ENCODE measurements around the gene ARID1B. TPM values are rescaled to one million over a fixed set of nuclear protein-coding genes. Genes with fewer than 3 reads are reported as not detected.

The ARID1B gene
- total RNA-seq, 1 donor: 55.0 TPM

DNA sequence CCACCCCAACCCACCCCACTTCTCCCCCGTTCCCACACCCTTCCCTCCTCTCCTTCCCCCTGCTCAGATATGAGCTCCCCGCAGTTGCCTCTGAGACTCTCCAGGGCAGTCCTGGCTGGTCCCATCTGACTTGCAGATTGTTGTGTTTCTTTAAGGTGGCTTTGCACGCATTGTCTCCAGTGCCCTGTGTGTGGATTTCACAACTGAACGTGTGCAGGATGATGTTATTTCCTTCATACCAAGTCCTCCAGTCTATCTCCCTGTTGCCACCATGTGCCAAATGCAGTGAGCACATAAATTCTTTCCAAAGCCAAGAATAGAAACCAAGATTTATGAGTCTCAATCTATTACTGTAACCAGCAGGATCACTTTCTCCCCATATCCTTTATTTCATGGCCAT lies 467.0 kb downstream of the ARID1B start:
- Histone ChIP-seq H3K4me2 (ENCODE audit: insufficient read depth, low read length) (peak overlapping the region; percentile 16), H3K27ac (ENCODE audit: low read depth, low read length) (no peak overlapping the region), H3K79me2 (ENCODE audit: insufficient read depth, low read length) (no peaks in the 10 kb centered on the region), H3K27me3 (ENCODE audit: insufficient read depth, low read length) (peaks cover 7% of the 10 kb centered on the region), H3K4me1 (ENCODE audit: insufficient read depth, low read length) (peaks cover 17% of the 10 kb centered on the region), H3K4me3 (ENCODE audit: insufficient read depth, low read length) (no peak overlapping the region), H3K9me3 (ENCODE audit: low read depth, low read length) (no peaks in the 10 kb centered on the region), H3K36me3 (ENCODE audit: insufficient read depth, low read length) (no peaks in the 10 kb centered on the region), H4K20me1 (ENCODE audit: insufficient read depth, low read length) (no peaks in the 10 kb centered on the region), H2AFZ (ENCODE audit: low read length) (no peak overlapping the region)
- TF ChIP-seq, protein P1, sequence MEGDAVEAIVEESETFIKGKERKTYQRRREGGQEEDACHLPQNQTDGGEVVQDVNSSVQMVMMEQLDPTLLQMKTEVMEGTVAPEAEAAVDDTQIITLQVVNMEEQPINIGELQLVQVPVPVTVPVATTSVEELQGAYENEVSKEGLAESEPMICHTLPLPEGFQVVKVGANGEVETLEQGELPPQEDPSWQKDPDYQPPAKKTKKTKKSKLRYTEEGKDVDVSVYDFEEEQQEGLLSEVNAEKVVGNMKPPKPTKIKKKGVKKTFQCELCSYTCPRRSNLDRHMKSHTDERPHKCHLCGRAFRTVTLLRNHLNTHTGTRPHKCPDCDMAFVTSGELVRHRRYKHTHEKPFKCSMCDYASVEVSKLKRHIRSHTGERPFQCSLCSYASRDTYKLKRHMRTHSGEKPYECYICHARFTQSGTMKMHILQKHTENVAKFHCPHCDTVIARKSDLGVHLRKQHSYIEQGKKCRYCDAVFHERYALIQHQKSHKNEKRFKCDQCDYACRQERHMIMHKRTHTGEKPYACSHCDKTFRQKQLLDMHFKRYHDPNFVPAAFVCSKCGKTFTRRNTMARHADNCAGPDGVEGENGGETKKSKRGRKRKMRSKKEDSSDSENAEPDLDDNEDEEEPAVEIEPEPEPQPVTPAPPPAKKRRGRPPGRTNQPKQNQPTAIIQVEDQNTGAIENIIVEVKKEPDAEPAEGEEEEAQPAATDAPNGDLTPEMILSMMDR (IDR thresholded peaks at IDR 0.05; ENCODE audit: extremely low read depth, low read depth, low read length): no peak
- peak; percentile 88 for DNase-seq (ENCODE audit: insufficient read length, low spot score, missing footprints)

DNA sequence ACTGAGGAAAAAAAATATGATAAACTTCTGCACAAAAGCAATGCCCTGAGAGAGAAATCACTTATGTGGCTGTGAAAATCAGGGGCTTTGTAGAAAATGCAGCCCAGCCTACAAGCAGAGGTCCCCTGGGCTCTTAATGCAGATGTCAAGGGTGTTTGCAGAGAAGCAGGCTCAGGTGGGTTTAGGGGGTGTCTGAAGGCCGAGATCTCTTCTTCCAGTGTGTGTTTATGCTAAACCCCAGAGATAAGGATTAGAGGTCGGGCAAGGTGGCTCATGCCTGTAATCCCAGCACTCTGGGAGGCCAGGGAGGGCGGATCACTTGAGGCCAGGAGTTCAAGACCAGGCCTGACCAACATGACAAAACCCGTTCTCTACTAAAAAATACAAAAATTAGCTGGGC lies 467.6 kb downstream of the ARID1B start:
- Histone ChIP-seq H3K9me3 (ENCODE audit: low read depth, low read length) (no peaks in the 10 kb centered on the region), H3K27ac (ENCODE audit: low read depth, low read length) (peak overlapping the region; percentile 49), H3K4me2 (ENCODE audit: insufficient read depth, low read length) (peak overlapping the region; percentile 16), H3K4me1 (ENCODE audit: insufficient read depth, low read length) (peaks cover 17% of the 10 kb centered on the region), H3K36me3 (ENCODE audit: insufficient read depth, low read length) (no peaks in the 10 kb centered on the region), H3K27me3 (ENCODE audit: insufficient read depth, low read length) (peaks cover 12% of the 10 kb centered on the region), H2AFZ (ENCODE audit: low read length) (no peak overlapping the region), H3K4me3 (ENCODE audit: insufficient read depth, low read length) (no peak overlapping the region), H3K79me2 (ENCODE audit: insufficient read depth, low read length) (no peaks in the 10 kb centered on the region), H4K20me1 (ENCODE audit: insufficient read depth, low read length) (no peaks in the 10 kb centered on the region)
- peak; percentile 17 for DNase-seq (ENCODE audit: insufficient read length, low spot score, missing footprints)
- TF ChIP-seq, protein P1 (IDR thresholded peaks at IDR 0.05; ENCODE audit: extremely low read depth, low read depth, low read length): no peak

DNA sequence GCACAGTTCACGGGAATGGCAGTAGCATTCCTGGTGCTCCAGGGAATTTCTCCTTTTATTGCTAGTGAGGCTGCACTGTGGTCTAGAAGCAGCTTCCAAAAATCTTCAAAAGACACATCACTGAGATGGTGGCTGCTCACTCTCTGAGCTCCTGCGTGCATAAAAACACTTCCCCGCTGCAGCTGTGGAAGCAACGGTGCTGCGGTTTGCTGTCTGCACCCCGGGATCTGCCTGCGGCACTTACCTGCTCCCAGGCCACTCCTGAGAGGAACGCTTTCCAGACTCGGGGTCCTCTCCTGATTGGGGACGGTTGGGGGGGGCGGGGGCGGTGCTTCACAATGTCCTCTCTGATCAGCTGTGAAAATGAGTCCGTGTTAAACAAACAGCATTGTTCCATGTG lies 468.3 kb downstream of the ARID1B start:
- Histone ChIP-seq H3K27ac (ENCODE audit: low read depth, low read length) (no peak overlapping the region), H3K36me3 (ENCODE audit: insufficient read depth, low read length) (no peaks in the 10 kb centered on the region), H3K79me2 (ENCODE audit: insufficient read depth, low read length) (no peaks in the 10 kb centered on the region), H2AFZ (ENCODE audit: low read length) (no peak overlapping the region), H3K4me3 (ENCODE audit: insufficient read depth, low read length) (no peak overlapping the region), H3K9me3 (ENCODE audit: low read depth, low read length) (no peaks in the 10 kb centered on the region), H3K4me1 (ENCODE audit: insufficient read depth, low read length) (peaks cover 13% of the 10 kb centered on the region), H3K27me3 (ENCODE audit: insufficient read depth, low read length) (peaks cover 15% of the 10 kb centered on the region), H4K20me1 (ENCODE audit: insufficient read depth, low read length) (no peaks in the 10 kb centered on the region), H3K4me2 (ENCODE audit: insufficient read depth, low read length) (no peak overlapping the region)
- TF ChIP-seq, protein P1 (IDR thresholded peaks at IDR 0.05; ENCODE audit: extremely low read depth, low read depth, low read length): no peak
- peak; percentile 37 for DNase-seq (ENCODE audit: insufficient read length, low spot score, missing footprints)

DNA sequence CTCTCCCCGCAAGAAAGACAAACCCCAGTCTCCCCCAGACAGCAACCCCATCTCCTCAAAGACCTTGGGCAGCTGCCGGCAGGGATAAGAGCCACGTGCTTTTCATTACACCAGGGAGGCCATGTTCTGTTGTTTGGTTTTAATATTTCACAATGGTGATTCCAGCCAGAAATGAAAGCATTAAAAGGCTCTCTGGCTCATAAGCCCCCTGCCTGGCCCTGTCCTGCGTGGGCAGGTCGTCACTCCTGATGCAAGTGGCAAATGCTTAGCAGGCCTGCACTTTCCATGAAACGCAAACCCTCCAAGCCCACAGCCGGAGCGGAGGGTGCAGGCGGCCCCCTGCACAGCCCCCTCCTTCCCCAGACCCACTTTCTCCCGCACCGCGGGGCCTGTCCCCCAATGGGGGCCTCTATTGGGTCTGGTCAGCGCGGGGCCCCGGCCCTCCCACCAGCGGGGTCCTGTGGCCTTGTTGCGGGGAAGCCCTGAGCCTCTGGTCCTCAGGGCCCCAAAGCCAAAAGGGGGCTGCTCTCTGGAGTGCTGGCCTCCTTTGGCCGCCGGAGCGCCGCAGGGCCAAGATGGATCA lies 469.0 kb downstream of the ARID1B start:
- H3K9me3 ChIP-seq (ENCODE audit: low read depth, low read length): no peaks in the 10 kb centered on the region
- H3K27ac ChIP-seq (ENCODE audit: low read depth, low read length): no peak overlapping the region
- H3K4me3 ChIP-seq (ENCODE audit: insufficient read depth, low read length): no peak overlapping the region
- TF ChIP-seq, protein P1 (IDR thresholded peaks at IDR 0.05; ENCODE audit: extremely low read depth, low read depth, low read length): no peak
- peaks cover 20% of the 10 kb centered on the region for H3K27me3 ChIP-seq (ENCODE audit: insufficient read depth, low read length)
- no peaks in the 10 kb centered on the region for H4K20me1 ChIP-seq (ENCODE audit: insufficient read depth, low read length)
- no peak overlapping the region for H2AFZ ChIP-seq (ENCODE audit: low read length)
- no peak overlapping the region for H3K4me2 ChIP-seq (ENCODE audit: insufficient read depth, low read length)
- peak; percentile 54 for DNase-seq (ENCODE audit: insufficient read length, low spot score, missing footprints)
- H3K4me1 ChIP-seq (ENCODE audit: insufficient read depth, low read length): peaks cover 12% of the 10 kb centered on the region
- no peaks in the 10 kb centered on the region for H3K36me3 ChIP-seq (ENCODE audit: insufficient read depth, low read length)
- H3K79me2 ChIP-seq (ENCODE audit: insufficient read depth, low read length): no peaks in the 10 kb centered on the region
